ENCODE measurements around the gene ISCU.

The ISCU gene

DNA sequence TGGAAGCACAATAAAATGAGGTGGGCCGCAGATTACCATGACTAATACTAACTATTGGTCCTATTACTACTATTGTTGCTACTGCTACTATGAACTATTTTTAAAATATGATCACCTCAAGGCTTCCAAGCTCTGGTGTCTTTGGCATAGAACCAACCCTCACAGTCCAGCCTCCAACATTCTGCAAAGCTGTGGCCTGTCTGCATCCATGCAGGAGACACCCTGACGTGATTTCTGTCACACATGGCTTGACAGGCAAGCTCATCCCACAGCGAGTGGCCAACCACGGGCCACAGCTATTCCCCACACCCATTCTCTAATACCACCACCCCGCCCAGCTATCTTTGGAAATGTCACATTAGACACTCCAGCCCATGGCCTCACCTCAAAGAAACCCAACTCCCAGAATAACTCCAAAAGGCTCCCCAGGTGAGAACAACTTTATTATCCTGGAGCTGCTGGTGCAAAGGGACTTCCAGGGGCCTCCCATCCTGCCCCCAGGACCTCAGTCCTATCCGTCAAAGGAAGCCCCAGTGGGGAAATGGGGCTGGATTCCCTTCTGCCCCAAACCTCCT, 14.4 kb downstream of the ISCU start:
- TF ChIP-seq, protein P1, sequence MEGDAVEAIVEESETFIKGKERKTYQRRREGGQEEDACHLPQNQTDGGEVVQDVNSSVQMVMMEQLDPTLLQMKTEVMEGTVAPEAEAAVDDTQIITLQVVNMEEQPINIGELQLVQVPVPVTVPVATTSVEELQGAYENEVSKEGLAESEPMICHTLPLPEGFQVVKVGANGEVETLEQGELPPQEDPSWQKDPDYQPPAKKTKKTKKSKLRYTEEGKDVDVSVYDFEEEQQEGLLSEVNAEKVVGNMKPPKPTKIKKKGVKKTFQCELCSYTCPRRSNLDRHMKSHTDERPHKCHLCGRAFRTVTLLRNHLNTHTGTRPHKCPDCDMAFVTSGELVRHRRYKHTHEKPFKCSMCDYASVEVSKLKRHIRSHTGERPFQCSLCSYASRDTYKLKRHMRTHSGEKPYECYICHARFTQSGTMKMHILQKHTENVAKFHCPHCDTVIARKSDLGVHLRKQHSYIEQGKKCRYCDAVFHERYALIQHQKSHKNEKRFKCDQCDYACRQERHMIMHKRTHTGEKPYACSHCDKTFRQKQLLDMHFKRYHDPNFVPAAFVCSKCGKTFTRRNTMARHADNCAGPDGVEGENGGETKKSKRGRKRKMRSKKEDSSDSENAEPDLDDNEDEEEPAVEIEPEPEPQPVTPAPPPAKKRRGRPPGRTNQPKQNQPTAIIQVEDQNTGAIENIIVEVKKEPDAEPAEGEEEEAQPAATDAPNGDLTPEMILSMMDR (IDR thresholded peaks at IDR 0.05) = no peak
- Mint-ChIP-seq H3K27ac (no peak overlapping the region), H3K4me3 (no peak overlapping the region), H3K9me3 (no peaks in the 10 kb centered on the region), H3K4me1 (peaks cover 19% of the 10 kb centered on the region), H3K27me3 (ENCODE audit: low read depth, poor library complexity) (peaks cover 19% of the 10 kb centered on the region), H3K36me3 (ENCODE audit: low read depth) (no peaks in the 10 kb centered on the region)
- DNase-seq = no peak

DNA sequence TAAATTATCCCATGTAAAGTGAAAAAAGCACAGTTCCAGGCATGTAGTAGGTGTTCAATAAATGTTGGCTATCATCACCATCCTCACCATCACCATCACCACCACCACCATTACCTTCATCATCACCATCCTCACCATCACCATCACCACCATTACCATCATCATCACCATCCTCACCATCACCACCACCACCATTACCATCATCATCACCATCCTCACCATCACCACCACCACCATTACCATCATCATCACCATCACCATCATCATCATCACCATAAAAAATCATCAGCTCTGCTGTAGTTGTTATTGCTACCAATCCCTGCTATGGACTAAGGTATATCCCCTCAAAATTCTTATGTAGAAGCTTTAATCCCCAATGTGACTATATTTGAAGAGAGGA, 15.1 kb downstream of the ISCU start:
- H3K4me3 Mint-ChIP-seq = no peak overlapping the region
- no peaks in the 10 kb centered on the region for H3K36me3 Mint-ChIP-seq (ENCODE audit: low read depth)
- H3K9me3 Mint-ChIP-seq = no peaks in the 10 kb centered on the region
- DNase-seq = no peak
- H3K27ac Mint-ChIP-seq = no peak overlapping the region
- peaks cover 19% of the 10 kb centered on the region for H3K4me1 Mint-ChIP-seq
- peaks cover 19% of the 10 kb centered on the region for H3K27me3 Mint-ChIP-seq (ENCODE audit: low read depth, poor library complexity)
- TF ChIP-seq, protein P1 (IDR thresholded peaks at IDR 0.05) = no peak

DNA sequence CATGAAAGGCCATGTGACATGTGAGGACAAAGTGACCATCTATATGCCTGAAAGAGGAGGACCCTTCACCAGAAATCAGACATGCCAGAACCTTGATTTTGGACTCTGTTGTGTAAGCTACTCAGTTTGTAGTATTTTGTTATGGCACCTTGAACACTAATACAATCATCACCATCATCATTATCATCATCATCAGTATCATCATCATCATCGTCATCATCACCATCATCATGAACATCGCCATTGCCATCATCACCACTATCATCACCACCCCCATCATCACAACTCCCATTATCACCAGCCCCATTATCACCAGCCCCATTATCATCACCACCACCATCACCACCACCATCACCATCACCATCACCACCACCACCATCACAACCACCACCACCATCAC, 15.9 kb downstream of the ISCU start:
- Mint-ChIP-seq H3K4me3 (no peak overlapping the region), H3K27me3 (ENCODE audit: low read depth, poor library complexity) (peaks cover 19% of the 10 kb centered on the region), H3K9me3 (no peaks in the 10 kb centered on the region), H3K4me1 (peaks cover 27% of the 10 kb centered on the region), H3K36me3 (ENCODE audit: low read depth) (no peaks in the 10 kb centered on the region), H3K27ac (no peak overlapping the region)
- DNase-seq = no peak
- TF ChIP-seq, protein P1 (IDR thresholded peaks at IDR 0.05) = no peak

DNA sequence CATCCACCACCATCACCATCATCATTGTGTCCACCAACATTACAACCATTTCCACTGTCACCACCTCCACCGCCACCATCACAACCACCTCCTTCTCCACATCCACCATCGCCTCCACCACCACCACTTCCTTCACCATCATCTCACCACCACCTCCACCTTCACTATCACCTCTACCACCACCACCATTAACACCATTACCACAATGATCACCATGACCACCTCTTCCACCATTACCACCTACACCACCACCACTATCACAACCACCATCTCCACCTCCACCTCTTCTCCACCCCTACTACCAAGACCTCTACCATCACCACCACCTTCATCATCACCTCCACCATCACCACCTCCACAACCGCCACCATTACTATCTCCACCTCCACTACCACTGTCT, 16.4 kb downstream of the ISCU start:
- TF ChIP-seq, protein P1 (IDR thresholded peaks at IDR 0.05) = no peak
- Mint-ChIP-seq H3K36me3 (ENCODE audit: low read depth) (no peaks in the 10 kb centered on the region), H3K27me3 (ENCODE audit: low read depth, poor library complexity) (peaks cover 17% of the 10 kb centered on the region), H3K4me1 (peaks cover 32% of the 10 kb centered on the region), H3K4me3 (no peak overlapping the region), H3K9me3 (no peaks in the 10 kb centered on the region), H3K27ac (no peak overlapping the region)
- DNase-seq = no peak

DNA sequence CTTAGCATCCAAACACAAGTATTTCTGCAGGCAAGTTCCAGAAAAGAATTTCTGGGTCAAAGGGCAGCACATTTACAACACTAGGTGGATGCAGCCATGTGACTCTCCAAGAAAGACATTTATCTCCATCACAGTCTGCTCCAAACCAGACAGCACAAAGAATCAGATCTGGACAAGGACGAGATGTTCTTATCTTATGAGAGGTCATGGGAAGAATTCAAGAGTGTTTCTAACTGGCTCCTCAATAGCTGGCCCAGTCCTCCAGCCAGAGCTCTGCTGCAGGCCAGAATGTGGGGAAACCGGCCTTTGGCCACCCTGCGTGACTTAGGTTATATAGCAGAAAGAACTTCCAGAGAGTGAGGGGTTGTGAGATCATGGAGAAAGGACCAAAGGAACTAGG, 18.1 kb downstream of the ISCU start:
- H3K4me1 Mint-ChIP-seq = peaks cover 40% of the 10 kb centered on the region
- no peak overlapping the region for H3K27ac Mint-ChIP-seq

More for the DNA sequence above, 18.1 kb downstream of the ISCU start:
- Mint-ChIP-seq H3K27me3 (ENCODE audit: low read depth, poor library complexity) (peaks cover 13% of the 10 kb centered on the region), H3K4me3 (no peak overlapping the region), H3K9me3 (no peaks in the 10 kb centered on the region), H3K36me3 (ENCODE audit: low read depth) (no peaks in the 10 kb centered on the region)
- DNase-seq = no peak
- TF ChIP-seq, protein P1 (IDR thresholded peaks at IDR 0.05) = no peak

All from nephron progenitor cell (in vitro differentiated cells).